ENCODE data around the gene ATP5F1C.

DNA sequence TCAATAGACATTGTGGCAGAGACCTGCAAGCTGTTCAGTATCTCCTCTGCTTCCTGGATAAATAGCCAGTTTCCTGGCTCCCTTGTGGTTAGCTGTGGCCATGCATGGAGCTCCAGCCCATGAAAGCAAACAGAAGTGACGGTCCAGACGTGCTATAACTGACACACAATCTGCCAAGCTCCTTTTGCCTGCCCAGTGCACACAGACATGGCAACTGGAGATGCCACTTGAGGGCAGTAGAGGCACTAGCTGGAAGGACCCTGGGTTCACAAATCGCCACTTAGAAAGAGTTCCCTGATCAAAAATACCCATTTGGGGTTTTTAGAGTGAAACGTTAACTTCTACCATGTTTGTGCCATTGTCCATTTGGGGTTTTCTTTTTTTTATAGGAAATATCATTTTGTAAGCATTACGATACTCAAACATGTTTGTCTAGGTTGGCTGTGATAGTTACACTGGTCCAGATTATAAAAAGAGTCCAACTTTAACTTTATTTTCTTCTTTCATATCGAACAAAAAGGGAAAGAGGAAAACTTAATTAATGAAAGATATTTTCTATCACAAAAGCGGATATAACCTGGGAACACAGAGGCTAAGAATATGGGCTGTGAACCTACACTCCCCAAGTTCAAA, 31.5 kb upstream of the ATP5F1C start:
- no peak for TF ChIP-seq EZH2 (IDR thresholded peaks at IDR 0.05; ENCODE audit: borderline replicate concordance, insufficient read depth, low read depth, low read length, poor library complexity, severe bottlenecking)
- TF ChIP-seq, protein P1, sequence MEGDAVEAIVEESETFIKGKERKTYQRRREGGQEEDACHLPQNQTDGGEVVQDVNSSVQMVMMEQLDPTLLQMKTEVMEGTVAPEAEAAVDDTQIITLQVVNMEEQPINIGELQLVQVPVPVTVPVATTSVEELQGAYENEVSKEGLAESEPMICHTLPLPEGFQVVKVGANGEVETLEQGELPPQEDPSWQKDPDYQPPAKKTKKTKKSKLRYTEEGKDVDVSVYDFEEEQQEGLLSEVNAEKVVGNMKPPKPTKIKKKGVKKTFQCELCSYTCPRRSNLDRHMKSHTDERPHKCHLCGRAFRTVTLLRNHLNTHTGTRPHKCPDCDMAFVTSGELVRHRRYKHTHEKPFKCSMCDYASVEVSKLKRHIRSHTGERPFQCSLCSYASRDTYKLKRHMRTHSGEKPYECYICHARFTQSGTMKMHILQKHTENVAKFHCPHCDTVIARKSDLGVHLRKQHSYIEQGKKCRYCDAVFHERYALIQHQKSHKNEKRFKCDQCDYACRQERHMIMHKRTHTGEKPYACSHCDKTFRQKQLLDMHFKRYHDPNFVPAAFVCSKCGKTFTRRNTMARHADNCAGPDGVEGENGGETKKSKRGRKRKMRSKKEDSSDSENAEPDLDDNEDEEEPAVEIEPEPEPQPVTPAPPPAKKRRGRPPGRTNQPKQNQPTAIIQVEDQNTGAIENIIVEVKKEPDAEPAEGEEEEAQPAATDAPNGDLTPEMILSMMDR (IDR thresholded peaks at IDR 0.05): no peak
